Inferior parietal cortex (tissue), 1 donor: ENCODE measurements around the gene RHOBTB3.

ENCODE experiments used
- DNase-seq: peaks from one replicate; pipeline ENCODE4 v3.0.0-alpha.2; 2016; ENCODE audit errors: extremely low spot score

RHOBTB3 gene

GRCh38 chr5:95839658-95840057 is 108.5 kb downstream of the RHOBTB3 start:
- DNase-seq: no peak

- no peak for DNase-seq
These were observed 110.0 kb downstream of the RHOBTB3 start for GRCh38 chr5:95840956-95841705.

- no peak for DNase-seq
These were observed 111.0 kb downstream of the RHOBTB3 start for GRCh38 chr5:95841914-95842812.

GRCh38 chr5:95842854-95843544 is 111.9 kb downstream of the RHOBTB3 start:
- no peak for DNase-seq

- DNase-seq: no peak
These were observed 112.6 kb downstream of the RHOBTB3 start for GRCh38 chr5:95843733-95844223.

GRCh38 chr5:95845391-95845790 is 114.3 kb downstream of the RHOBTB3 start:
- no peak for DNase-seq
